HEK293T (cell line): ENCODE measurements around the gene NTN1.

ENCODE experiments used
- BHLHE40 ChIP-seq: fragments of 450-650 bp; IDR thresholded peaks from 2 replicates; pipeline ENCODE4 v1.6.1; 2016; ENCODE audit warnings: mild to moderate bottlenecking, moderate library complexity, borderline replicate concordance
- CTBP1 ChIP-seq: fragments of 450-650 bp; IDR thresholded peaks from 2 replicates; pipeline ENCODE4 v1.6.1; 2016; ENCODE audit warnings: borderline replicate concordance
- ELF4 ChIP-seq: fragments of 450-650 bp; IDR thresholded peaks from 2 replicates; pipeline ENCODE4 v1.6.1; 2017; ENCODE audit warnings: antibody characterized with exemption
- FOXK2 ChIP-seq: fragments of 450-650 bp; IDR thresholded peaks from 2 replicates; pipeline ENCODE4 v1.6.1; 2016; ENCODE audit warnings: mild to moderate bottlenecking
- FOXM1 ChIP-seq: fragments of 450-650 bp; IDR thresholded peaks from 2 replicates; pipeline ENCODE4 v1.6.1; 2017; ENCODE audit warnings: mild to moderate bottlenecking, borderline replicate concordance
- HDGF ChIP-seq: fragments of 450-650 bp; IDR thresholded peaks from 2 replicates; pipeline ENCODE4 v1.6.1; 2017; ENCODE audit warnings: antibody characterized with exemption, borderline replicate concordance
- L3MBTL2 ChIP-seq: fragments of 450-650 bp; conservative IDR thresholded peaks from 2 replicates; pipeline ENCODE4 v1.6.1; 2016; ENCODE audit warnings: mild to moderate bottlenecking
- NFRKB ChIP-seq: fragments of 450-650 bp; IDR thresholded peaks from 2 replicates; pipeline ENCODE4 v1.6.1; 2016; ENCODE audit warnings: mild to moderate bottlenecking, moderate library complexity
- PKNOX1 ChIP-seq: fragments of 450-650 bp; IDR thresholded peaks from 2 replicates; pipeline ENCODE4 v1.6.1; 2016
- SP1 ChIP-seq: fragments of 450-650 bp; IDR thresholded peaks from 2 replicates; pipeline ENCODE4 v1.6.1; 2017
- SUZ12 ChIP-seq: fragments of 450-650 bp; IDR thresholded peaks from 2 replicates; pipeline ENCODE4 v1.6.1; 2016; ENCODE audit warnings: mild to moderate bottlenecking
- TARDBP ChIP-seq: fragments of 450-650 bp; IDR thresholded peaks from 2 replicates; pipeline ENCODE4 v1.6.1; 2016

GRCh38 chr17:9098242-9098825, 77.0 kb downstream of the NTN1 start:
- TF ChIP-seq PKNOX1 (no peak), TARDBP (no peak), HDGF (no peak), FOXM1 (no peak), CTBP1 (no peak), SP1 (no peak), FOXK2 (no peak), ELF4 (no peak), SUZ12 (no peak), L3MBTL2 (no peak), NFRKB (no peak), BHLHE40 (no peak)
